HG03060 (cell line): ENCODE results near the gene BAZ2A.
"Not testable (repeated sequence)": the region's sequence is repeated elsewhere in the genome, so short reads cannot be mapped to it uniquely, and the experiment has no call there.

Experiments
- ATAC-seq: cut with Tn5 transposase; IDR thresholded peaks from one replicate; pipeline ENCODE4 v1.9.1; 2021; ENCODE audit warnings: low read depth, moderate number of reproducible peaks; ENCODE audit not compliant: unreplicated experiment

The BAZ2A gene

DNA sequence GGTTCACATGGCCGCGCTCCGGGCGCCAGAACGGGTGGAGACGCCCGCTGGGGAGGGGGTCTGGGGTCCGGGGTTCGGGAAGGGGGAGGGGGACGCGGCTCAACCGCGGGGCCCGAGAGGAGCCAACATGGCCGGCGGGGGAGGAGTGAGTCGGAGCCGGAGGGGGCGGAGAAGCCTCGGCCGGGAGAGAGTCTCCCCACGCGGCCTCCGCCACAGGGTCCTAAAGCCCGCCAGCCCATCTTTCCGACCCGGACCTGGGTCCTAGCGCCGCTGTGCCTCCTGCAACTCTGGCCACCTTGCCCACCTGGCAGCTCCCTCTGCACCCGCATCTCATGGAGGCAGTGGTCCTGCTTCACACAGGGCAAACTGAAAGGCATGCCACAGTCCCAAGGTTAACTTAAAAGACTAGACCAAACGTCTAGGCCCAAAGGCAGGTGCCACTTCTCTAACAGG, at the start of gene BAZ2A:
TSS of gene BAZ2A (minus strand) at position 147 of the 453 bp plus-strand sequence. CDS start 12,796 bp downstream, outside the sequence.
- ATAC-seq, result no peak

DNA sequence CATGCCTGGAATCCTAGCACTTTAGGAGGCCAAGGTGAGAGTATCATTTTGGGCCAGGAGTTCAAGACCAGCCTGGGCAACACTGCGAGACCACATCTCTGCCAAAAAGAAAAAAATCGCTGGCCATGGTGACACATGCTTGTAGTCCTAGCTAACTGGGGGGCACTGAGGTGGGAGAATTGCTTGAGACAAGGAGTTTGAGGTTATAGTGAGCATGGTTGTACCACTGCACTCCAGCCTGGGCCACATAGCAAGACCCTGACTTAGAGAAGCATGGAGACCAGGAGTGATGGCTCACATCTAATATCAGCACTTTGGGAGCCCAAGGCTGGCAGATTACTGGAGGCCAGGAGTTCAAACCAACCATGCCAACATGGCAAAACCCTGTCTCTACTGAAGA, 48.7 kb upstream of the BAZ2A start:
- ATAC-seq, result no peak

DNA sequence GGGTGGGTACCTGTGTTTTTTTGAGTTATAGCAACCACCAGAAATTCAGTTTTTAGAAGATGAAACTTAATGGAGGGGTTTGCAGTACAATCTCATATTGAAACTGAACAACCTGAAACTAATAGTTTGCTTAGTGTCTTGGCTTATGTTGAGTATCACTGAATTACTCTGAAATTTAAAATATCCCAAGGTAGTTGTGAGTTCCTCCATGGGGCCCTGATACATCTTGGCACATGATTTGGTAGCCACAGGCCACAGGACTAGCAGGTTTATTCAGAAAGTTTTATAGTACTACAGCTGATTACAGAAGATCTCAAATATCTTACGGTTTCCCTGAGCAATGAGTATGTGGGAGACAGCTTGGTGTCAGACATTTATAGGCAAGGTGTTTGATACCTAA, 47.6 kb upstream of the BAZ2A start:
- no peak for ATAC-seq

DNA sequence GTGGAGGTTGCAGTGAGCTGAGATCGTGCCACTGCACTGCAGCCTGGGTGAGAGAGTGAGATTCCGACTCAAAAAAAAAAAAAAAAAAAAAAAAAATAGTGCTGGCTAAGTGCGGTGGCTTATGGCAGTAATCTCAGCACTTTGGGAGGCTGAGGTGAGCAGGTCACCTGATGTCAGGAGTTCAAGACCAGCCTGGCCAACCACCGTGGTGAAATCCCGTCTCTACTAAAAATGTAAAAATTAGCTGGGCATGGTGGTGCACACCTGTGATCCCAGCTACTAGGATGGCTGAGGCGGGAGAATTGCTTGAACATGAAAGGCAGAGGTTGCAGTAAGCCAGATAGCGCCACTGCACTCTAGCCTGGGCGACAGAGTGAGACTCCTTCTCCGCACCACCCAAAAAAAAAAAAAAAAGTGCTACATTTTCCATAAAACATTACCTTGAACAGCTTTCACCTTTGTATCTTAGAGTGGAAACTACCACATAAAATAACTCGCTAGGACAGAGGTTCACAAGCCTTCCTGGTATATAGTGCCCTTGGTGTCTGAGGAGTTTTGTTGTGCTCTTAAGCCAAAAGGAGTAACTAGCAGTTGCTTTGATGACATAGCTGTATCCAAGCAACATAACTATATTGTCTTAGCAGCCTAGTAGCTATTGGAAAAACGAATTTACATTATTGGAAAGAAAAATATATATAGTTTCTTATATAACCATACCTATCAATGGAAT, 46.9 kb upstream of the BAZ2A start:
- ATAC-seq, result no peak

DNA sequence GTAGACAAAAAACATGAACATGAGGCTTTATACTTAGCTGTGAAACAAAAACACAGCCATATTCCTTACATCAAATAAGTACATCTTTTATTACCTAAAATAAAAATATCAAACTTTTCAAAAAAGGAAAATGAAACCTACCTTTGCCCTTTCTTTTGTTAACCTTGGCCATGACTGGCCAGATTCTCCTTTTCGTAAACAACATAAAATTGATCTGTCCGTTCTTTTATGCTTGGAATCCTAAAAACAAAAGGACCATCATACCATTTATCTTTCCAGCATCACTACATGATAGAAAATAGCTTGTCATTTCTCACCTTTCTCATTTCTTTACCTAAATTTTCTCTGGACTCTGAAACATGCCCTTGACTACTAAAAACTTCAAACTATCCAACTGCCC, 41.5 kb upstream of the BAZ2A start:
- ATAC-seq, result no peak

DNA sequence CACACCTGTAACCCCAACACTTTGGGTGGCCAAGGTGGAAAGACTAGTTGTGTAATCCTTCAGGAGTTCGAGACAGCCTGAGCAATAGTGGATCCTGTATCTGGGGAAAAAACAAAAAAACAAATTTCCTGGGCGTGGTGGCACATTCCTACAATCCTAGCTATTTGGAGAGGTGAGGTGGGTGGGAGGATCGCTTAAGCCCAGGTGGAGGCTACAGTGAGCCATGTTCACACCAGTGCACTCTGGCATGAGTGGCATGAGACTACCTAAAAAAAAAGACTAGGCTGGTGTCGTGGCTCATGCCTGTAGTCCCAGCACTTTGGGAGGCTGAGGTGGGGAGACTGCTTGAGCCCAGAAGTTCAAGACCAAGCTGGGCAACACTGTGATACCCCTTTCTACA, 40.7 kb upstream of the BAZ2A start:
- ATAC-seq, result no peak

DNA sequence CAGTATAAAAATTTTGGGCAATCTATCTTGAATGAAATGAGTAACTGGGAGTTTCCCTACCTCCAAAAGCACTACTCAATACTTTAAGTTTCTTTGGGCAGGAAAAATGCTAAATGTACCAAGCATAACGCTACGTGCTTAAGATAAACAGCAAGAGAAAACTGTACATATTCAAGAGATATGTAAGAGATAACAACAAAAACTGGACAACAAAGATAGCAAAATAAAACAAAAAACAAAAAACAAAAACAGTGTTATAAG, 38.0 kb upstream of the BAZ2A start:
- no peak for ATAC-seq

DNA sequence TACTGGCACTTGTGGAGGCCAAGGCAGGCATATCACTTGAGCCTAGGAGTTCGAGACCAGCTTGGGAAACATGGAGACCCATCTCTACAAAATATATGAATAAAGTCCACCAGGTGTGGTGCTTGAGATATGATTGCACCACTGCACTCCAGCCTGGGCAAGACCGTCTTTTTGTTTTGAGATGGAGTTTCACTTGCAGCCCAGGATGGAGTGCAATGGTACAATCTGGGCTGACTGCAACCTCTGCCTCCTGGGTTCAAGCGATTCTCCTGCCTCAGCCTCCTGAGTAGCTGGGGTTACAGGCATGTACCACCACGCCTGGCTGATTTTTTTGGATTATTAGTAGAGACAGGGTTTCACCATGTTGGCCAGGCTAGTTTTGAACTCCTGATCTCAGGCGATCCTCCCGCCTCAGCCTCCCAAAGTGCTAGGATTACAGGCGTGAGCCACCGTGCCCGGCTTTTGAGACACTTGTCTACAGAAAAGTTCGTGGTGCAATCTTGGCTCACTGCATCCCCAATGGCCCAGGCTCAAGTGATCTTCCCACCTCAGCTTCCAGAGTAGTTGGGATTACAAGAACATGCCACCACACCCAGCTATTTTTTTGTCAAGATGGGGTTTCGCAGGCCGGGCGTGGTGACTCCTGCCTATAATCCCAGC, 32.0 kb upstream of the BAZ2A start:
- ATAC-seq, result no peak

DNA sequence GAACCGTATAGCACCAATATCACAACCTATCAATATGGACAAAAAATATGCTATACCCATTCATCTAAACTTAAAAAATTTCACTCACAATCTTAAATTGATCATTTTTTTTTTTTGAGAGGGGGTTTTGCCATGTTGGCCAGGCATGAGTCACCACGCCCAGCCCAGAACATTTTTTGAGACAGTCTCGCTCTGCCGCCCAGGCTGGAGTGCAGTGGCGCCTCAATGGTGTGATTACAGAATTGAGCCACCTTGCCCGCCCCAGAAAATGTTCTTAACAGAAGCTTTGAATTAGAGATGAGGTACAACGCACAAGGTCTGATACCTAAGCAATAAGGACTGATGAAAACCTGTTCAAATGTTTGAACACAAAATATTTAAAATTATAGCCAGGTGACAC, 31.4 kb upstream of the BAZ2A start:
- ATAC-seq, result no peak

DNA sequence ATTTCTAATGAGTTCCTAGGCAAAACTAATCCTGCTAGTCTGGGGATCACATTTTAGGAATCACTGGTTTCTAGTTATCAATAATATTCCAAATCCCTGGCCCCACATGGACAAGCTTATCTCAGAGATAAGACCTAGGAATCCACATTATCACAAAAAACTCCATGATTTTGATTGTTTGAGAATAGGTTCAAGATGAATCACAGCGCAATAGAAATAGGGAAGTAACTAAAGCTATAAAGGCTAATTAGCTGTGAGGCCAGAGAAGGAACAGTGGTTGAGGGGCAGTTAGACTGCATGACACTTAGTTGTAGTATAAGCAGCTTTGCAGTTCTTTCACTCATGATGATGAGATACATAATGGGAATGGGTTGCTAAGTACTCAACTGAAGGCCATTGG, 28.8 kb upstream of the BAZ2A start:
- ATAC-seq, result no peak

DNA sequence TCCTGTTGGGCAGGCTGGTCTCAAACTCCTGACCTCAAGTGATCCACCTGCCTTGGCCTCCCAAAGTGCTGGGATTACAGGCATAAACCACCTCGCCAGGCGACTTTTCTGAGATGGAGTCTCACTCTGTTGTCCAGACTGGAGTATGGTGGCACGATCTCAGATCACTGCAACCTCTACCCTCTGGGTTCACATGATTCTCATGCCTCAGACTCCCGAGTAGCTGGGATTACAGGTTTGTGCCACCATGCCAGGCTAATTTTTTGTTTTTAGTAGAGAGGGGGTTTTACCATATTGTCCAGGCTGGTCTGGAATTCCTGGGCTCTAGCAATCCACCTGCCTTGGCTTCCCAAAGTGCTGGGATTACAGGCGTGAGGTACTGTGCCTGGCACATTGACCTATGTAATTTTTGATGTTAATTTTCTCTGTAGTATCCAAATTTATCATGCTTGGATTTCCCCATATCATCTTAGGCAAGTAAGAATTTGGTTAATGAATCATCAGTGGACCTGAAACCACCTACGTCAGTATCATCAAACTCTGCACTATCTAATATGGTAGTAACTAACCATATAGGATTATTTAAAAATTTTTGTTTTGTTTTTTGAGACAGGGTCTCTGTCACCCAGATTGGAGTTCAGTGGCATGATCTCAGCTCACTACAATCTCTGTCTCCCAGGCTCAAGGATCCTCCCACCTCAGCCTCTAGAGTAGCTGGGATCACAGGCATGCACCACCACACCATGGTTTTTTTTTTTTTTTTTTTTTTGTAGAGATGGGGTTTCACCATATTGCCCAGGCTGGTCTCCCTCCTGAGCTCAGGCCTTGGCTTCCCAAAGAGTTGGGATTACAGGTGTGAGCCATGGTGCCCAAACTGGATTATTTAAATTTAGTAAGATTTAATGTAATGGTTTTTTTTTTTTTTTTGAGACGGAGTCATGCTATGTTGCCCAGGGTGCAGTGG, 27.6 kb upstream of the BAZ2A start:
- no peak for ATAC-seq

DNA sequence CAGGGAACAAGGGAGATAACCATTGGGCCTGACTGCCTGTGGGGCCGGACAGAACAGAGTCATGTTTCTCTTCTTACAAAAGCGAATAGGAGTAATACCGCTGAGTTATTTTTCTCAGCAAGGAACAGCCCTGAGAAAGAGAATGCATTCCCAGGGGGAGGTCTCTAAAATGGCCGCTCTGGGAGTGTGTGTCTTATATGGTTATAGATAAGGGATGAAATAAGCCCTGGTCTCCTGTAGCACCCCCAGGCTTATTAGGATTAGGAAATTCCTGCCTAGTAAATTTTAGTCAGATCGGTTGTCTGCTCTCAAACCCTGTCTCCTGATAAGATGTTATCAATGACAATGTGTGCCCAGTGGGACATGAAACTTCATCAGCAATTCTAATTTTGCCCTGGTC, 23.7 kb upstream of the BAZ2A start:
- not testable (repeated sequence) for ATAC-seq

DNA sequence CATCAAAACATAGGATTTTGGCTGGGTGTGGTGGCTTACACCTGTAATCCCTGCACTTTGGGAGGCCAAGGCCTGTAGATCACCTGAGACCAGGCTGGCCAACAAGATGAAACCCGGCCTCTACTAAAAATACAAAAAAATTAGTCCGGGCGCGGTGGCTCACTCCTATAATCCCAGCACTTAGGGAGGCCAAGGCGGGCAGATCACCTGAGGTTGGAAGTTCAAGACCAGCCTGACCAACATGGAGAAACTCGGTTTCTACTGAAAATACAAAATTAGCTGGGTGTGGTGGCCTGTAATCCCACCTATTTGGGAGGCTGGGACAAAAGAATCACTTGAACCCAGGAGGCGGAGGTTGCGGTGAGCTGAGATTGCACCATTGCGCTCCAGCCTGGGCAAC, 17.9 kb upstream of the BAZ2A start:
- ATAC-seq, result not testable (repeated sequence)

DNA sequence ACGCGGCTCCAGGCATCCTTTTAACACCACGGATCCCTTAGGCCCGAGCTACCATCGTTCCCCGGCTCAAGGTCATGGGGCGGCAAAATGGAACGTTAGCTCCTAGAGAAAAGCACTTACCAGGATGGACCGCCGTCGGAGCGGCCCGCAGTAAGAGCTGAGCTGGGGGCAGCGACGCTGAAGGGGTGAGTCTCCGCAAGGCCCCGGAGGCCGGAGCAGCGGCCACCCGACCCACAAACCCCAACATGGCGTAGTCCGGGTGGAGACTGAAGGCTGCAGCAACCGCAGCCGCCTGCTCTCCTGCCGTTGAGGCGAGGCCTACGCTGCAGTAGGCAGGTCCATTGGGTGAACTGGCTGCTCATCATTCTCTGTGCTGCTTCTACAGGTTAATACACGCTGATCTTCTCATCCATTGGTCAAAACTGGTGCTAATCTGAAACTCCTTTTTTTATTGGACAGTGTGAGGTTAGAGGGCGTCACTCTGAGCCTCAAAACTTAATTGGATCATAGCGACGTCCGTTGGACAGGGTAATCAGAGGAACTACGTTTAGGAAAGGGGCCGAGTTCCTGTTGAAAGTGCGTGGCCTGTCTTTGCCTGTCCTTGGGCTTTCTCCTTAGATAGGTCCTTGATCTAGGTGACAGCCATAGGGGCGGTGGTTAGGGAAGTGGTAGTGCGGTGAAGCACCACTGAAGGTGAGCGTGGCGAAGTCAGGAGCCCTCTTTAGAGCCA, 15.8 kb upstream of the BAZ2A start, which contains the start of gene ATP5F1B:
TSS of gene ATP5F1B (minus strand) at position 268 of the 730 bp plus-strand sequence. CDS start at position 247, 21 bp downstream.
- ATAC-seq, result peak; percentile 98

DNA sequence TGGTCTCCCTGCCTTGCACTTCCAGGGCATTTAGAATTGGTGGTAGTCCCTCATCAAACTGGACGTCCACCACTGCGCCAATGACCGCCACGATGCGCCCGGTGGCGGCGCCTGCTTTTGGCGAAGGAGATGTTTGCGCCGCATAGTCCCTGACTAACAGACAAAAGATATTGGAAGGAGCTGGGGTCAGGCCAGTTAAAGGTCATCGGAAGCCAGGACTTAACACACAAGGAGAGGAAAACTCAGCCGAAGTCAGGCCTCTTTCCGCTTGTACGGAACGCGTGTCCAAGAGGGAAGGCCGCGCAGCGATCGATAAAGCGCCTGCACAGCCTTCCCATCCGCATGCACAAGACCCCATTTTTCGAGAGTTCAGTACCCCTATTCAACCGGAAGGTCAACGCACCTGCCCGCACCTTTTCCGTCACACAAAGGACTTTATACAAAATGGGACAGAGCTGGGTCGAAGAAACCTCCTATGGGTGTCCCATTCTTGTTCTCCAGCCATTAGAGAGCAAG, 15.1 kb upstream of the BAZ2A start:
- ATAC-seq, result no peak

DNA sequence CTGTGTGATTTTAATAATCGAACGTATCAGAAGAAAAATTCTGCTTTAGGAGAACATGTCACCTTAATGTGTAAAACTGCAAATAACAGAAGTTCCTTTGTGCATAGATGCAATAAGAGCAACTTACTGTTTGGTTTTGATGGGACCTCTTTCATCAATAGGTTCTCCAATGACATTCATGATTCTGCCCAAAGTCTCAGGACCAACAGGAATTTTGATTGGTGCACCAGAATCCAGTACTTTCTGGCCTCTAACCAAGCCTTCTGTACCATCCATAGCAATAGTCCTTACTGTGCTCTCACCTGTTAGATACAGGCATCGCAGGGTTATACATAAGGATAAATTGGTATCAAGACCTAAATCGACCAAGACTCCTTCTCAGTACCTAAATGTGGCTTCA, 14.5 kb upstream of the BAZ2A start:
- no peak for ATAC-seq

DNA sequence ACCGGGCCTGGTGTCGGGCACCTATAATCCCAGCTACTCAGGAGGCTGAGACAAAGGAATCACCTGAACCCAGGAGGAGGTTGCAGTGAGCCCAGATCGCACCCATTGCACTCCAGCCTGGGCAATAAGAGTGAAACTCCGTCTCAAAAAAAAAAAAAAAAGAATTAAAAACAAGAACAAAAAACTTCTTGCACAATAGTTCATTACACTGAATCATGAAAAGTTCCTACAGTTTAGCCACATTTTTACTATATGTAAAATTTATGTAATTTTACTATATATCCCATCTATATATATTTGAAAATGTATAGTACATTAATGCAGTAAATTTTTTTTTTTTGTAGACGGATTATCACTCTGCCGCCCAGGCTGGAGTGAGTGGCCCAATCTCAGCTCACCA, 11.1 kb upstream of the BAZ2A start:
- no peak for ATAC-seq

DNA sequence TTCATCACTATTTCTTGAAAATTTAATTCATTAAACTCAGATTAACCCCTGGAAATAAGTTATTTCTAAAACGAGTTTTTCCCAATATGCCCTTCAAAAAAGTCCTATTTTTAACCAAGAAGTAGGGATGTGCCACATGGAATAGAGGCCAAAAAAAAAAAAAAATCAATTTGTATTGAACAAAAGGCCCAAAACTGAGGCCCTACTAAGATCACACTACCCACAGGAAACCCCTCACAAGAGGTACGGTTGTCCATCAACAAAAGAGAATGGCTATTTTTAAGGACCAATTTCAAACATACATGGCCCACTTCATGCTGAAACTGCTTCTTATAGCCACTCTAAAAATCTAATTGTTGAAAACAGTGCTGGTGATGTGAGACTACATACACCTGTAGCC, 7.5 kb upstream of the BAZ2A start:
- no peak for ATAC-seq

DNA sequence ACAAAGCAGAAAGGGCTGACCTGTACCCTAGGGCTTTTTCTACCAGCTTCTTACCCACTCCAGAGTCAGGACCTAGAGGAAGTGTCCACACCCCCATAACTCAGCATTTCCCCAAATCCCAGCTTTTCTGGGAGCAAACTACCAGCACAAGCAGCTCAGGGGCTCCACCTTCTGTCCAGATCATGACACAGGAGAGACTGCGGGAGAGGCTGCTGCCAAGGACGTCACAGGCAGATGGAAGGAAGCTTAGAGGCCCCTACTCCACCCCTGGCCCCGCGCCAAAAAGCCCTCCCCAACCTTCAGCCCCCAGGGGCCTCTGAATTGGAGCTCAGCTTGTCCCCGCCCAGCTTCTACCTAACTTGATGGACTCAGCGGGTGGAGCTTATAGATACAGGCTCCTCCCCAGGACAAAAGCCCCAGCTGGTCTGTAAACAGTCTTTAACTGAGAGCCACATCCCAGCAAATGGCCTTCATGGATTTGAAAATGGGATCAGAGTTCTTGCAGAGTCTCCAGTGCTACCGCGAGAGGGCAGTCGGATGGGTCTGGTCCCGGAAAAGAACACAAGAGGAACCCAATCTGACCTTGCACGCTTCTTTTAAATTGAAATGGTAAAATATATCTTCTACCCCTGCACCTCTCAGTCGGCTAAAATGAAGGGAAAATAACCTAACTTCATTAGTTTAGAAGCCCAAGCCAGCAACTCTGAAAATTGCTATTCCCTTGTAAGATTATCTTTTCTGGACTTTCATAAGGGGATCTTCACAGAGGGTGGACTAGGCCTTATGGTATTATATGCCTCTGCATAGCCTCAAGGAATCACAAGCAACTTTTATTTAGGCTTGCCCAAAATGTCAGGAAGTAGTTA, 6.8 kb upstream of the BAZ2A start:
- peak; percentile 58 for ATAC-seq
